GM20000 (cell line): Measurements from ENCODE around the gene AGTR1.

Experiments used
- DNase-seq: peaks from one replicate; pipeline ENCODE4 v3.0.0; 2012; ENCODE audit warnings: low spot score
- CTCF ChIP-seq: IDR thresholded peaks from 2 replicates; pipeline ENCODE4 v1.5.1; 2012; ENCODE audit warnings: mild to moderate bottlenecking, control low read depth; ENCODE audit errors: extremely low read depth, missing control alignments

Gene AGTR1

GRCh38 chr3:148709560-148710253 is 12.0 kb downstream of the AGTR1 start:
- DNase-seq = no peak
- no peak for TF ChIP-seq CTCF

- no peak for TF ChIP-seq CTCF
- DNase-seq = no peak
Measured at GRCh38 chr3:148710665-148711064, 13.0 kb downstream of the AGTR1 start.

- DNase-seq = no peak
- no peak for TF ChIP-seq CTCF
Measured at GRCh38 chr3:148711981-148712666, 14.4 kb downstream of the AGTR1 start.

- no peak for TF ChIP-seq CTCF
- DNase-seq = no peak
Measured at GRCh38 chr3:148714521-148714920, 16.8 kb downstream of the AGTR1 start.

GRCh38 chr3:148716657-148717056 is 19.0 kb downstream of the AGTR1 start:
- no peak for TF ChIP-seq CTCF
- no peak for DNase-seq

GRCh38 chr3:148717885-148718561 is 20.3 kb downstream of the AGTR1 start:
- DNase-seq = no peak

More at GRCh38 chr3:148717885-148718561, 20.3 kb downstream of the AGTR1 start:
- TF ChIP-seq CTCF = no peak
